GOT3 (cell line): ENCODE results near the gene RAG2.

Experiments used
- DNase-seq: peaks from one replicate; lab custom pipeline; 2025; ENCODE audit warnings: mixed read lengths; lab: John Stamatoyannopoulos, UW

Gene RAG2

GRCh38 chr11:36598051-36598450 lies at the start of gene RAG2:
RAG2 (minus strand) TSS chr11:36598236; CDS start chr11:36594168, 4,068 bp downstream.
- no peak for DNase-seq

GRCh38 chr11:36638556-36638955 lies 40.5 kb upstream of the RAG2 start:
- no peak for DNase-seq

- DNase-seq, result no peak
These were observed 37.2 kb upstream of the RAG2 start for GRCh38 chr11:36635066-36635862.

- no peak for DNase-seq
These were observed 33.7 kb upstream of the RAG2 start for GRCh38 chr11:36631774-36632173.

GRCh38 chr11:36628765-36629244 lies 30.8 kb upstream of the RAG2 start:
- DNase-seq, result no peak

- no peak for DNase-seq
These were observed 30.1 kb upstream of the RAG2 start for GRCh38 chr11:36628141-36628540.

- DNase-seq, result no peak
These were observed 29.4 kb upstream of the RAG2 start for GRCh38 chr11:36627471-36627870.

GRCh38 chr11:36627006-36627405 lies 29.0 kb upstream of the RAG2 start:
- DNase-seq, result no peak

GRCh38 chr11:36623494-36623893 lies 25.5 kb upstream of the RAG2 start:
- DNase-seq, result no peak

- DNase-seq, result no peak
These were observed 24.5 kb upstream of the RAG2 start for GRCh38 chr11:36622431-36623136.

- DNase-seq, result no peak
These were observed 22.2 kb upstream of the RAG2 start for GRCh38 chr11:36620246-36620645.

- no peak for DNase-seq
These were observed 21.5 kb upstream of the RAG2 start for GRCh38 chr11:36619502-36619901.

GRCh38 chr11:36618363-36619047 lies 20.5 kb upstream of the RAG2 start:
- no peak for DNase-seq

GRCh38 chr11:36617543-36618362 lies 19.7 kb upstream of the RAG2 start:
- DNase-seq, result no peak

- DNase-seq, result no peak
These were observed 17.8 kb upstream of the RAG2 start for GRCh38 chr11:36615826-36616225.

GRCh38 chr11:36609383-36609782 lies 11.3 kb upstream of the RAG2 start:
- DNase-seq, result no peak

GRCh38 chr11:36608491-36609199 lies 10.6 kb upstream of the RAG2 start:
- no peak for DNase-seq

- no peak for DNase-seq
These were observed 7.5 kb upstream of the RAG2 start for GRCh38 chr11:36605221-36606216.

- no peak for DNase-seq
These were observed 4.1 kb upstream of the RAG2 start for GRCh38 chr11:36602135-36602534.

GRCh38 chr11:36601155-36601554 lies 3.1 kb upstream of the RAG2 start:
- no peak for DNase-seq
